GM21367 (cell line): ENCODE data around the gene PEX5L.

Source experiments
- ATAC-seq: cut with Tn5 transposase; IDR thresholded peaks from one replicate; pipeline ENCODE4 v1.9.1; 2021; ENCODE audit not compliant: unreplicated experiment

The PEX5L gene

GRCh38 chr3:179907784-179908482, 128.8 kb downstream of the PEX5L start:
- ATAC-seq, result no peak

GRCh38 chr3:179902061-179902460, 134.7 kb downstream of the PEX5L start:
- no peak for ATAC-seq

GRCh38 chr3:179898024-179898423, 138.7 kb downstream of the PEX5L start:
- ATAC-seq, result peak; percentile 86

GRCh38 chr3:179897231-179897630, 139.5 kb downstream of the PEX5L start:
- no peak for ATAC-seq

GRCh38 chr3:179896507-179896906, 140.2 kb downstream of the PEX5L start:
- no peak for ATAC-seq

- ATAC-seq, result no peak
These were observed 141.4 kb downstream of the PEX5L start for GRCh38 chr3:179895330-179895729.

GRCh38 chr3:179887295-179887943, 149.3 kb downstream of the PEX5L start:
- no peak for ATAC-seq

GRCh38 chr3:179885950-179886349, 150.8 kb downstream of the PEX5L start:
- no peak for ATAC-seq

GRCh38 chr3:179884136-179884535, 152.6 kb downstream of the PEX5L start:
- ATAC-seq, result no peak

- ATAC-seq, result peak; percentile 58
These were observed 154.4 kb downstream of the PEX5L start for GRCh38 chr3:179882292-179882691.

GRCh38 chr3:179881791-179882190, 154.9 kb downstream of the PEX5L start:
- ATAC-seq, result no peak

GRCh38 chr3:179880868-179881267, 155.9 kb downstream of the PEX5L start:
- ATAC-seq, result no peak

- no peak for ATAC-seq
These were observed 160.3 kb downstream of the PEX5L start for GRCh38 chr3:179876440-179876839.

- no peak for ATAC-seq
These were observed 163.9 kb downstream of the PEX5L start for GRCh38 chr3:179872842-179873241.

GRCh38 chr3:179871782-179872181, 165.0 kb downstream of the PEX5L start:
- no peak for ATAC-seq

- ATAC-seq, result no peak
These were observed 168.0 kb downstream of the PEX5L start for GRCh38 chr3:179868715-179869114.

GRCh38 chr3:179867961-179868360, 168.8 kb downstream of the PEX5L start:
- ATAC-seq, result no peak

GRCh38 chr3:179865861-179866505, 170.8 kb downstream of the PEX5L start:
- no peak for ATAC-seq

- no peak for ATAC-seq
These were observed 174.8 kb downstream of the PEX5L start for GRCh38 chr3:179861953-179862352.

- ATAC-seq, result no peak
These were observed 175.4 kb downstream of the PEX5L start for GRCh38 chr3:179861292-179861691.

- ATAC-seq, result no peak
These were observed 176.2 kb downstream of the PEX5L start for GRCh38 chr3:179860275-179861107.
